ENCODE results near the gene LRFN4.

LRFN4 gene

DNA sequence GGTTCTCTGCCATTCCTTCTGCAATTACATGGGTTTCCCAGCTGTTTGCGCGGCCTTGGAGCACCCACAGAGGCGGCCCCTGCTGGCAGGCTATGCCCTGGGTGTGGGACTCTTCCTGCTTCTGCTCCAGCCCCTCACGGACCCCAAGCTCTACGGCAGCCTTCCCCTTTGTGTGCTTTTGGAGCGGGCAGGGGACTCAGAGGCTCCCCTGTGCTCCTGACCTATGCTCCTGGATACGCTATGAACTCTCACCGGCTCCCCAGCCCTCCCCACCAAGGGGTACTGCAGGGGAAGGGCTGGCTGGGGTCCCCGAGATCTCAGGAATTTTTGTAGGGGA is 11.0 kb upstream of the LRFN4 start:
- no peak for DNase-seq

DNA sequence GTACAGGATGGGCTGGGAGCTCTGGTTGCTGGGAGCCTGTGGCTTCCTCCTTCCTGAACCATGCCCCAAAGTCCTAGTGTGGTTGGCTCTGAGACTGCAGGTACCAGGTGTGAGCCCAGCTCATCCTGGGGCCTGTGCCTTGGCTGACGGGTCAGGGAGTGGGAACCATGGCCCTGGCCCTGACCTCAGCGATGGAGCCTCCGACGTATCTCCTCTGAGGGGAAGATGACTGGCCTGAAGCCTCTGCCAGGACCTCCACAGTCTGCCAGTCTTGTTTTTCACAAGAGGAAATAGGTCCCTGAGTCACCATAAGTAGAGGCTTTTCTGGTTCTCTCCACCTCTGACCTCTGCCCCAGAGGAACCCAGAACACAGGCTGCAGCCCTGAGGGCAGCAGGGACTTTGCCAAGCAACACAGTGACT is 10.2 kb upstream of the LRFN4 start:
- no peak for DNase-seq

- no peak for DNase-seq
These were observed 9.2 kb upstream of the LRFN4 start for GRCh38 chr11:66847461-66848232.

DNA sequence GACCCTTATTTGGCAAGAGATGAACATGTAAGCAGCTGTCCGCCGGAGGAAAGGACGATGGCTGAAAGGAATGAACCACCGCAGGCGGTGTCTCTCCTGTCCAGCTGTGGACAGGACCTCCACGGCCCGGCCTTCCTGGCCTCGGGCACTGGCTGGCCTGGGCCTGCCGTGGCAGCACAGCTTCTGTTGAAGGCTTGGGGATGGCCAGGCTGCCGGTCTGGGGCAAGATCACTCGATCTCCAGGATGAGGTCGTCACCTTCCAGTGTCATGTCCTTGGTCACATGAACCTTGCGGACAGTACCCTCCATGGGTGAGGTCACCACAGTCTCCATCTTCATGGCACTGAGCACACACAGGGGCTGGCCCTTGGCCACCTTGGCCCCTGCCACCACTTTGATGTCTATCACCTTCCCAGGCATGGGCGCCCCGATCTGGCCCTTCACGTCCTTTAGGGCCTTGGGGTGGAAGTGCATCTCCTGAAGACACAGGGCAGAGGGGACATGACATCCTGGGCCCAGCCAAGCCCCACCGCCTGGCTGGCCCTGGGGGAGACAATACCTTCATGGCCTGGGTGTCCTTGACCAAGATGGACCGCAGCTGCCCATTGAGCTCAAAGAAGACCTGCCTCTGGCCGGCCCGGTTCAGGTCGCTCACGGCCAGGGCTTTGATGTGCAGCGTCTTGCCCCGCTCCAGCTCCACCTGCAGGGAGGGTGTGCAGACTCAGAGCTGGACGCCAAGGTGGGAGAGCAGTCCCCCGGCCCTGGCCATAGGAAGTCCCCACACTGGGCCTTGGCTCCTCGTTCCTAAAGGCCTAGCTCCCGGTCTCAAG is 8.0 kb upstream of the LRFN4 start:
- DNase-seq = no peak

GRCh38 chr11:66849501-66850234 is 7.2 kb upstream of the LRFN4 start:
- no peak for DNase-seq

GRCh38 chr11:66850235-66850587 is 6.7 kb upstream of the LRFN4 start:
- DNase-seq = no peak

DNA sequence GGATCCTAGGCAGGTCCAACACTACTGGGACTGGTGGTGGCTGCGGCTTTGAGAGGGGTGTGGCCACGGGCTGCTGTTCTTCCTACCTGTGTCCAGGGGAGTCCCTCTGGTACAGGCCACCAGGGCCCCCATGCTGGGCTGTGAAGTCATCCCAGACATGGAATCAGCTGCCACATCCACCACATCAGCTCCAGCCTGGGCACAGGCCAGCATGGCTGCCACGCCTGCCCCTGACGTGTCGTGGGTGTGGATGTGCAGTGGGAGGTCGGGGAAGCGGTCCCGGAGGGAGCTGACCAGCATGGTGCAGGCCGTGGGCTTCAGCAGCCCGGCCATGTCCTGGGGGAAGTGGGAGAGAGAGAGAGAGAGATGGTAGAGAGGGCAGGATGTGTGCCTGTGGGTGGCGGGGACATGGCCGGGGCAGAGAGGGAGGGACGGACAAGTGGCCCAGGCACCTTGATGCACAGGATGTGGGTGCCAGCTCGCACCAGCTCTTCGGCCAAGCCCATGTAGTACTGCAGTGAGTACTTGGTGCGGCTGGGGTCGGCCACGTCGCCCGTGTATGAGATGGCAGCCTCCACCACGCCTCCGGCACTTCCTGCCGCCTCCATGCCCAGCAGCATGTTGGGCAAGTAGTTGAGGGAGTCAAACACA is 6.2 kb upstream of the LRFN4 start:
- no peak for DNase-seq

GRCh38 chr11:66851239-66851596 is 5.6 kb upstream of the LRFN4 start:
- DNase-seq = no peak

DNA sequence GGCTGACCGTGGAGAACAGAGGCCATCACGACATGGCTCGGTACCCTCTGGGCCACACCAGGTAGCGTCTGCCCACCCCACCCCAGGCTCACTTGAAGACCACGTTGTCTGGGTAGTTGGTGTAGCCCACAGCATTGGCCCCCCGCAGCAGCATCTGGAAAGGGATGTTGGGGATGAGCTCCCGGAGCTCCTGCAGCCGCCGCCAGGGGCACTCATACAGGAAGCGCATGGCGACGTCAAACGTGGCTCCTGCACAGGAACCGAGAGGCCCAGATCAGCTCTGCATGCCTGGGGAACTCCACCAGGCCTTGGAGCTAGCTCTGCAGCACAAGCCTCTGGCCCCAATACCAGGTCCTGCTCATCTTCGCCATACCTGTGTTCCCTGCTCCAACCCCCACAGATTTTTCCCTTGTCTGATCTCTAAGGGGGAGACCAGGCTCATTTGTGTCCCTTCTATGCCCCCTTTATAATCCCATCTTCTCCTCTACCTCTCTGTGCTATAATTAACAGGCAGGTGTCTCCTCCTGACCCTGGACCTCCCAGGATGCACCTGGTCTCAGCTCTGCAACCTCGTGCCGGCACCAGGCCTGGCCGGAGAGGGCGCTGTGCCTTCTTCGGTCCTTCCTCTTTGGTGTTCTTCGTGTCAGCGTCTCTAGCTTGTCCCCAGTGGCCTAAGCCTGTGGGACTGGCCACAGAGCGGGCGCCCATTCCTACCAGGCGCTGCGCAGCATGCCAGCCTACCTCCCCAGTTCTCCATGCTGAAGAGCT is 5.0 kb upstream of the LRFN4 start:
- DNase-seq = no peak

DNA sequence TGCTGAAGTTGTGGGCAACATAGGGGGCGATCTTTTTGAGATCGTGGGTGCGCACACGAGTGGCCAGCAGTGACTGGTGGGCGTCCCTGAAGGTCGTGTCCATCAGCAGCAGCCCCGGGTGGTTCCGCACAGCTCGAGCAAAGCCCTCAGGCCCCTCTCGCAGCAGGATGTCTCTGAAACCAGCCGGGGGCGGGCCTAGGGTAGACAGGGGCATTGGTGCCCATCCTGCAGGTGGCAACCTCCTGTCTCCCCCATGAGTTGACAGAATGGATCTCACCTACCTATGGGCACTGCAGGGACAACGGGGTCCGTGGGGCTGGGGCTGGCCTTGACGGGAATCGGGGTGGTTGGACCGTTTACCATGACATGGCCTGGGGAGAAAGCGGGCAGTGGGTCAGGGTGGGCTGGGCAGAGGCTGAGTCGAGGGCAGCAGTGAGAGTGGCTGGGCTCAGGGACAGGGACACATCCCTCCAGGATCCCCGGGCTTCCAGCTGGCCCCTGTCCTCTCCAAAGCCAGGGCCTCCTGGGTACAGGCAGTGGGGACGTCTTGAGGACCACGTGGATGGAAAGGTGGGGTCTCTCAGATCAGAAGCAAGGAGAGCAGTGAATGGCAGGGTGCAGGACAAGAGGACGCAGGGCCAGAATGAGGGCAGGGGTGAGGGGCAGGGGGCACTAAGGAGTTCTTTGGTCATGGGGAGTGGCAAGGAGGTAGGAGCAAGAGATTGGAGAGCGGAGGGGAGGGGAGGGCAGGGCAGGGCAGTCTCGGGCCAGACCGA is 4.2 kb upstream of the LRFN4 start:
- no peak for DNase-seq

DNA sequence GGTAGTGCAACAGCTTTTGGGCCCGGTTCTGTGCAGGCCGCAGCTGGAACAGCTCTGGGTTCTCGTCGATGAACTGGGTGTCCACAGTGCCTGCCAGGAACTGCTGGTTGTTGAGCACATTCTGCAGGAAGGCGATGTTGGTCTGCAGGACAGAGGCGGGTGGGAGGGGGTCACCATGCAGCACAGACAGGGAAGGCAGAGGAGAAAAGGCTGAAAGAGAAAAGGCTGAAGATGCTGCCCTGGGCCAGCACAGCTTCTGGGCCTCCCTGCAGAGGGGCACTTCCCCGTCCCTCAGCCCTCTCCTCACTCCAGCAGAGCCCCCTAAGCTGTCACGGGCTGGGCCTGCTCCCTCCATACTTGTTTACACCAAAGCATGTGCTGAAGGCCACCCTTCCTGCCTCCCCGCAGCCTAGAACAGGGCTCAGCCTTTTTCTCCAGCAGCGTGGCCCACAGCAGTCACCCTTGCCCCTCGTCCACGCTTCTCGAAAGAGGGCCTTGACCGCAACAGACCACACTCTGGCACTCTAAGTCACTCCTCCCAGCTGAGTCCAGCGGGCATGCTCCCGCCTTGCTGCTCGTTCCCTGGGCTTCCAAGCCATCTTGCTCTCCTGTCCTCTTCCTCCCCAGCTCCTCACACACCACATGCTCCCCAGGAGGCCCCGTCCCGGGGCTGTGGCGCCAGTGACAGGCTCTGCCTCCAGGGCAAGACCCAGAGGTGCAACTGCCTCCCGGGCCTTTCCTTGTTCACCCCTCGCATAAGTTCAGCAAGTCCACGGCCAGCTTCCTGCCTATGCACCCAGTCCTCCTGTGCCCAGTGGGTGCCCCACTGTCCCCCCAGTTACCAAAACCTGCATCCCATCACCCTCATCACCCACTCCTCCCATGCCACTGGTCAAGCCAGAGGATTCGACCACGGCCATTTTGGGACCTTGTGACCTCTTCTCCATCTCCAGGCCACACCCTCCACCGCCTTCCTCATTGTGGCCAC is 3.3 kb upstream of the LRFN4 start:
- no peak for DNase-seq

- no peak for DNase-seq
These were observed 2.6 kb upstream of the LRFN4 start for GRCh38 chr11:66854231-66854661.

DNA sequence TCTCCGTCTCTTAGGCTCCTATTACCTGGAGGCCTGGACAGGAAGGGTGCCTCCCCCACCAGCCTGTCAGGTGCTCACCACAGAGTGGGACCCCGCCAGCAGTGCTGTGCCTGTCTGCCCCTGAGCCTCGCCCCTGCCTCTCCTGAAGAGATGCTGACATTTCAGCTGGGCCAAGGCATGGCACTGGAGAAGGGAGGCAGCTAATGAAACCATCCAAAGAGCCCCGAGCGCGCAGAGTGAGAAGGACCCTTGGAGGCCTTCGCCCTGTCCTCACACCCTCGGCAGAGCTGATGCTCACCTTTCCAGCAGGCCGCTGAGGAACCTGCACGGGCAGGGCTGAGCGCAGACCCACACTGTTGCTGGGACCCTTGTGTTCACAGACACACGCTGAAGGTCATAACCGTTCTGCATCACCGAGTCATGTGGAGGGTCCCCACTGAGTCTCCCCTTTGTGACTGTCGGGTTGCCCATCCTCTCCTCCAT is 2.1 kb upstream of the LRFN4 start:
- DNase-seq = no peak

GRCh38 chr11:66855574-66856495 is 1.0 kb upstream of the LRFN4 start:
- DNase-seq = peak; percentile 88

- DNase-seq = no peak
These were observed 516 bp downstream of the LRFN4 start for GRCh38 chr11:66857234-66857926.

DNA sequence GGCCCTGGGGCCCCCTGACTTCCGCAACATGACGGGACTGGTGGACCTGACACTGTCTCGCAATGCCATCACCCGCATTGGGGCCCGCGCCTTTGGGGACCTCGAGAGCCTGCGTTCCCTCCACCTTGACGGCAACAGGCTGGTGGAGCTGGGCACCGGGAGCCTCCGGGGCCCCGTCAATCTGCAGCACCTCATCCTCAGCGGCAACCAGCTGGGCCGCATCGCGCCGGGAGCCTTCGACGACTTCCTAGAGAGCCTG is 992 bp downstream of the LRFN4 start:
- no peak for DNase-seq

GRCh38 chr11:66858186-66858938 is 1.5 kb downstream of the LRFN4 start:
- no peak for DNase-seq
